EL (cell line): ENCODE measurements around the gene FUT1.
"Not testable (repeated sequence)": the region's sequence is repeated elsewhere in the genome, so short reads cannot be mapped to it uniquely, and the experiment has no call there.

Source experiments
- DNase-seq: peaks from one replicate; pipeline ENCODE4 v3.0.0-alpha.2; 2016

FUT1 gene

DNA sequence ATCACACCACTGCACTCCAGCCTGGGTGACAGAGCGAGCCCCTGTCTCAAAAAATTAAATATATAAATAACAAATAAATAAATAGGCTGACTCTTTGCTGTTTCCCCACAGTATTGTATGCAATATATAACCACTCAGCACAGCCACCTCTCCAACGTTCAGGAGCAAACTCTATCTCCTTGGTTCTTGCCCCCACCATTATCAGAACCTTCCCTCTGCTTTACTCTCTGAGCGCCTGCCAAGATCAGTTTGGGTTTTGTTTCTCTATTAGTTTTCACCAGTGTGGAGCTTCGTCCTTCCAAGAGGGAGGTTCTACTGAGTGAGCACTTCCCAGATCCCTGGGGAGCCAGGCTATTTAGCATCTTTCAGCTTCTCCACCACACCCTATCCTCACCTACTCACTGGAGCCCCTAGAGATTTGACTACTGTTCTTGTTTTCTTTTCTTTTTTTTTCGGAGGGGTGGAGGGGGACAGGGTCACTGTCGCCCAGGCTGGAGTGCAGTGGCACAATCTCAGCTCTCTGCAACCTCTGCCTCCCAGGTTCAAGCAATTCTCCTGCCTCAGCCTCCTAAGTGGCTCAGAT, 15.8 kb upstream of the FUT1 start:
- not testable (repeated sequence) for DNase-seq

DNA sequence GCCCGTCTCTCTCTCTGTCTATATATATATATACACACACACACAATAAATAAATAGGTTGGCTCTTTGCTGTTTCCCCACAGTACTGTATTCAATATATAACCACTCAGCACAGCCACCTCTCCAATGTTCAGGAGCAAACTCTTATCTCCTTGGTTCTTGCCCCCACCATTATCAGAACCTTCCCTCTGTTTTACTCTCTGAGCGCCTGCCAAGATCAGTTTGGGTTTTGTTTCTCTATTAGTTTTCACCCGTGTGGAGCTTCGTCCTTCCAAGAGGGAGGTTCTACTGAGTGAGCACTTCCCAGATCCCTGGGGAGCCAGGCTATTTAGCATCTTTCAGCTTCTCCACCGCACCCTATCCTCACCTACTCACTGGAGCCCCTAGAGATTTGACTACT, 13.4 kb upstream of the FUT1 start:
- not testable (repeated sequence) for DNase-seq

DNA sequence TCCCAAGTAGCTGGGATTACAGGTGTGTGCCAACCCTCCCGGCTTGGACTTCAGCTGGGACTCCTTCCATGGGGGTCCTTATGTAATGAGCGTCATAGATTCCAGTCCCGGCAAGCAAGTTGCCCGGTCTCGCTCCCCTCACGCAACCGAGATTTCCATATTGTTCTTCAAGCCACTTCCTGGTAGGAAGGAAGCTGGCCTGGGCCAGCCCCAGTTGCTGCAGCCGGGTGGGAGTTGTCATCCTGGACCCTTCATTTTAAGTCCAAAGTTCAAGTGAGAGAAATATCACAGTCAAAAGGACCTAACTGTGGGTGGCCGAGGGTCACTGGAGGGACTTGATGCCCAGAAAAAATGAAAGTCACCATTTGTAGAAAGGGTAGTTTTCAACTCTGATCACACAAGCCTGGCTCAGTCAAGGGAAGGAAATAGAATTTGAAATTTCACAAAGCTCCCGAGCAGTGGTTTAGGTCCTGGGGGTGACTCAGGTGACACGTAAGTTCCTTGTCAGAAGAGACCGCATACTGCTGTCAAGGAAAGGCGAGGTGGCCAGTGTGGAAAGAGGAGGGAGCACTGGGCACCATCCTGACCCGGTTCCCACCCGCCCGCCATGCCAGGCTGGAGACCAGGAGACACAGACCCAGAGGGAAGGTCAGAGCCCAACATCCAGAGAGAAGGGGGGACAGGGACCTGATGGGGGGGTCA, 8.2 kb upstream of the FUT1 start:
- DNase-seq, result no peak

DNA sequence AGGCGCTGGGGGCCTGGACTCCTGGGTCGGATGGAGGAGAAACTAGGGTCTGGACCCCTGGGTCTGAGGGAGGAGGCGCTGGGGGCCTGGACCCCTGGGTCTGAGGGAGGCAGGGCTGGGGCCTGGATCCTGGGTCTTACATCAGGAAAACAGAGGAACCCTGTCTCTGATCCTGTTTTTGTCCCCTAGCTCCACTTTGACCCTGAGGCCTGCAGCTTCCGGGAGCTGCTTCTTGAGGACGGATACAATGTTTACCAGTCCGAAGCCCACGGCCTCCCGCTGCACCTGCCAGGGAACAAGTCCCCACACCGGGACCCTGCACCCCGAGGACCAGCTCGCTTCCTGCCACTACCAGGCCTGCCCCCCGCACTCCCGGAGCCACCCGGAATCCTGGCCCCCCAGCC, 5.3 kb upstream of the FUT1 start:
- no peak for DNase-seq

DNA sequence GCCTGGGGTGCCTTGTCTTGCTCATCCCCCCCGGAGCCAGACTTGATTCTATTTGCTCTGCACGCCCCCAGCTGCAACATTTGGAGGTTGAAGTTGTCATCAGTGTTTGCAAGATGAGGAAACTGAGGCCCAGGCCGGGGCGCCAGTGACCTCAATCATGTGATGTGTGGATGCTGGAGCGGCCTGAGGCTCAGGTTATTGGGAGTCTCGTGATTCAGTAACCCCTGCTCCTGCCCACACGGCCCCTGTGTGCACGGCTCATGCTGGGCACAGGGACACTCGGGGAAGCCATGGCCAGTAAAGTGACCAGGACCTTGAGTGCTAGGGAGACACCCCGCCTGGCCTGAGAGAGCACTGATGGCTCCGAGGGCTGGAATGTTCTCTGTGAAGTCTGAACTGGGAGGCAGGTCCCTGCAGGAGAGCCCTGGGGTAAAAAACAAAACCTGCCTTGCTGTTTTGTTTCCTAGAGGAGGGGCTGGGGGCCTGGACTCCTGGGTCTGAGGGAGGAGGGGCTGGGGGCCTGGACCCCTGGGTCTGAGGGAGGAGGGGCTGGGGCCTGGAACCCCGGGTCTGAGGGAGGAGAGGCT, 4.7 kb upstream of the FUT1 start:
- DNase-seq, result no peak

DNA sequence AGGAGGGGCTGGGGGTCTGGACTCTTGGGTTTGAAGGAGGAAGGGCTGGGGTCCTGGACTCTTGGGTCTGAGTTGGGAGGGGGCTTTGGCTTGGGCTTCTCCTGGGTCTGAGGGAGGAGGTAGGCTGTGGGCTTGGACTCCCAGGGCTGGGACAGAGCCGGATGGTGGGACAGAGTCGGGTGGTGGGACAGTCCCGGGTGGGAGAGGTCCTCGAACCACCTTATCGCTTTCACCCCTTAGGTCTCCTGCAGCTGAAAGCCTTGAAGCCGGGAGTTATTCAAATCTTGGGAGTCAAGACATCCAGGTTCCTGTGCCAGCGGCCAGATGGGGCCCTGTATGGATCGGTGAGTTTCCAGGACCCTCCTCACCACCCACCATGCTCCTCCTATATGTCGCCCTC, 4.2 kb upstream of the FUT1 start:
- DNase-seq, result no peak

DNA sequence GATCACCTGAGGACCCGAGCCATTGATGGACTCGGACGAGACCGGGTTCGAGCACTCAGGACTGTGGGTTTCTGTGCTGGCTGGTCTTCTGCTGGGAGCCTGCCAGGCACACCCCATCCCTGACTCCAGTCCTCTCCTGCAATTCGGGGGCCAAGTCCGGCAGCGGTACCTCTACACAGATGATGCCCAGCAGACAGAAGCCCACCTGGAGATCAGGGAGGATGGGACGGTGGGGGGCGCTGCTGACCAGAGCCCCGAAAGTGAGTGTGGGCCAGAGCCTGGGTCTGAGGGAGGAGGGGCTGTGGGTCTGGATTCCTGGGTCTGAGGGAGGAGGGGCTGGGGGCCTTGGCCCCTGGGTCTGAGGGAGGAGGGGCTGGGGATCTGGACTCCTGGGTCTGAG, 3.8 kb upstream of the FUT1 start:
- DNase-seq, result no peak

DNA sequence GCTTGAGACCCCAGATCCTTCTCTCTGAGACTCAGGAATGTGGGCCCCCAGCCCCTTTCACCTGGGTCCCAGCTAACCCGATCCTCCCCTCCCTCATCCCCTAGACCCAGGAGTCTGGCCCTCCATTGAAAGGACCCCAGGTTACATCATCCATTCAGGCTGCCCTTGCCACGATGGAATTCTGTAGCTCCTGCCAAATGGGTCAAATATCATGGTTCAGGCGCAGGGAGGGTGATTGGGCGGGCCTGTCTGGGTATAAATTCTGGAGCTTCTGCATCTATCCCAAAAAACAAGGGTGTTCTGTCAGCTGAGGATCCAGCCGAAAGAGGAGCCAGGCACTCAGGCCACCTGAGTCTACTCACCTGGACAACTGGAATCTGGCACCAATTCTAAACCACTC, 3.3 kb upstream of the FUT1 start:
- no peak for DNase-seq

DNA sequence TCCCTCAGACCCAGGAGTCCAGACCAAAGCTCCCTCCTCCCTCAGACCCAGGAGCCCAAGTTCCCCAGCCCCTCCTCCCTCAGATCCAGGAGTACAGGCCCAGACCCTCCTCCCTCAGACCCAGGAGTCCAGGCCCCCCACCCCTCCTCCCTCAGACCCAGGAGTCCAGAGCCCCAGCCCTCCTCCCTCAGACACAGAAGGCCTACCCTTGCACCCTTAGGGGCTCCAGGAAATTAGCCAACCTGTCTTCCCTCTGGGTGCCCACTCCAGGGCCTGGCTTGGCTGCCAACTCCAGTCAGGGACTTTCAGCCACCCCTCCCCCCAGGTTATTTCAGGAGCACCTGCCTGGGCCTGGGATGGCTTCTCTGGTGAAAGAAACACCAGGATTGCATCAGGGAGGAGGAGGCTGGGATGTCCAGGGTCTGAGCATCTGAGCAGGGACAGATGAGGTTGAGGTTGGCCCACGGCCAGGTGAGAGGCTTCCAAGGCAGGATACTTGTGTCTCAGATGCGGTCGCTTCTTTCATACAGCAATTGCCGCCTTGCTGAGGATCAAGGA, 2.7 kb upstream of the FUT1 start, which contains the start of gene FGF21:
Gene FGF21 (plus strand): TSS at position 441 of the 558 bp plus-strand sequence. CDS start 713 bp downstream, outside the sequence.
- peak; percentile 13 for DNase-seq

DNA sequence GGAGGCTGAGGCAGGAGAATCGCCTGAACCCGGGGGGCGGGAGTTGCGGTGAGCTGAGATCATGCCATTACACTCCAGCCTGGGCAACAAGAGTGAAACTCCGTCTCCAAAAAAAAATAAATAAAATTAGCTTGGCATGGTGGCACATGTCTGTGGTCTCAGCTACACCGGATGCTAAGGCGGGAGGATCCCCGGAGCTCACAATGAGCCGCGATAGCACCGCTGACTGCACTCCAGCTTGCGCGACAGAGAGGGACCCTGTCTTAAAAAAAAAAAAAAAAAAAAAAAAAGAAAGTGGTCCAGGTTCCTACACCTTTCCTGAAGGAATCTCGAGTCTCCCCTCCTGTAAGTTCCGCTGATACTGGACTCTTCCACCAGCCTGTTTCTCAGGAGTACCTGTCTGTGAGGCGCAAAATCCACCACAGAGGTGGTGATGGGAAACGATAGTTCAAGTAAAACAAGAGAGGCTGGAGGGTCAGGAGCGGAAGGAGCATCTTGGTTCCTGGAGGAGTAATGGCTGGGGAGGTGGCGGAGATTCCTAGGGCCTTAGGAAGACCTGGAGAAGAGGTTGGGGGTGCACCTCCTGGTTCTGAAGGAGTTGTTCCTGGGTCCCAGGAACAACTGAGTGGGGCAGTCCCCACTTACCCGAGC, 471 bp downstream of the FUT1 start:
- DNase-seq, result no peak

DNA sequence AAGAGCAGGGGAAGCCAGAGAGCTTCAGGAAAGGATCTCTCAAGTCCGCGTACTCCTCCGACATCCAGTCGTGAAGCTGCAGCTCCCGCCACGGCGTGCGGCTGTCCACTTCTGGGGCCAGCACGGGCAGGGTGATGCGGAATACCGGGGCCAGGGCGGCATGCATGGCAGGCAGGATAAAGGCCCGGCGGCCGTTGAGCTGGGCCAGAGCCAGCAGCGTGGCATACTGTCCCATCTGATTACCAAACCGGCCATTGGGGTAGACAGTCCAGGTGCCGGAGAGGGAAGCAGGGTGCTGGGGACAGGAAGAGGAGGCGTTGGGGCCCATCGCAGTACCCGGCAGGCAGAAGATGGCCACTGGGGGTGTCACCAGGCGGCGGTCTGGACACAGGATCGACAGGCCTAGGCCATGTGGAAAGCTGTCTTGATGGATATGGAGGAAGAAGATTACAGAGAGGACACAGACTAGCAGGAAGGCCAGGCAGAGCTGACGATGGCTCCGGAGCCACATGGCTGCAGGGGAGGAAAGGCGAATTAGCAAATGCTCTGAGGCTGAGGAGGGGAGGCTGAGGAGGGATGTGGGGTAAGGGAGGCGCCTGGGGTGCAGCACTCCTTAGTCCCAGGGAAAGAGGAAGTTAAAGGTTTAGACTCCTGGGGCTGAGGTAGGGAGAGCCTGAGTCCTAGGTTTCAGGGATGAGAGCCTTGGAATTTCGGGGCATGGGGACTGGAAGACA, 1.5 kb downstream of the FUT1 start:
- no peak for DNase-seq

DNA sequence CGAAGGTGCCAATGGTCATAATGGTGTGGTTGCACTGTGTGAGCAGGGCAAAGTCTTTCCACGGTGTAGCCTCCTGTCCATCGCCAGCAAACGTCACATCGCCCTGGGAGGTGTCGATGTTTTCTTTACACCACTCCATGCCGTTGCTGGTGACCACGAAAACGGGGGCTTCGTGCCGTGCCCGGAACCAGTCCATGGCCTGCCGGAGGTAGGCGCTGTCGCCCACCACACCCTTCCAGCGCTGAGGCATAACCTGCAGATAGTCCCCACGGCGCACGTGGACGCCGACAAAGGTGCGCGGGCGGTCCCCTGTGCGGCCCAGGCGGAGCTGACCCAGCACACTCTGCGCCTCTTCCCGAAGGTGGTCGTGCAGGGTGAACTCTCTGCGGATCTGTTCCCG, 2.1 kb downstream of the FUT1 start:
- DNase-seq, result no peak

DNA sequence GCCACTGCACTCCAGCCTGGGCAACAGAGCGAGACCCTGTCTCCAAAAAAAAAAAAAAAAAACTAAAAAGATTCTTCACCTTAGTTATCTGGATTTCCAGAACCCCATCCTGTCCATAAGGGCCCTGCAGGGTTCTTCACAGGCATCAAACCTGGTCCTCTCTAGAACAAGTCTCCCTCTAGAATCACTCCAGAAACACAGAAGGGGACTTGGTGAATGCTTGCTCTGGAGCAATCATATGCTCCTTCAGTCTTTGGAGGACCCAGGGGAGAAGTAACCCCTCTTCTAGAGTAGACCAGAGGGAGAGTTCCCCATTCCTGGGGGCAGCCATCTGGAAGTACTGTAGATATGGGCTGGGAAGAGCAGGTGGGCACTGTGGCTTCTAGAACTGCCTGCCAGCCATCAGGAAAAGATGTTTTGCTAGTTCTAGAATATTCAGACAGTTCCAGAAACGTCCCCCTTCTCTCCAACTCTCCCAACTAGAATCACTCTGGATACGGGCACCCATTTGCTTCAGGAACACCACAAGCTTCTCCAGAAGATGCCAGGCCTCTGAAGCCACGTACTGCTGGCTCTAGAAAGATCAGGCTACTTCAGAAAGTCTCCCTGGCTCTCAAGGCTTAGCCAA, 2.8 kb downstream of the FUT1 start:
- DNase-seq, result no peak

DNA sequence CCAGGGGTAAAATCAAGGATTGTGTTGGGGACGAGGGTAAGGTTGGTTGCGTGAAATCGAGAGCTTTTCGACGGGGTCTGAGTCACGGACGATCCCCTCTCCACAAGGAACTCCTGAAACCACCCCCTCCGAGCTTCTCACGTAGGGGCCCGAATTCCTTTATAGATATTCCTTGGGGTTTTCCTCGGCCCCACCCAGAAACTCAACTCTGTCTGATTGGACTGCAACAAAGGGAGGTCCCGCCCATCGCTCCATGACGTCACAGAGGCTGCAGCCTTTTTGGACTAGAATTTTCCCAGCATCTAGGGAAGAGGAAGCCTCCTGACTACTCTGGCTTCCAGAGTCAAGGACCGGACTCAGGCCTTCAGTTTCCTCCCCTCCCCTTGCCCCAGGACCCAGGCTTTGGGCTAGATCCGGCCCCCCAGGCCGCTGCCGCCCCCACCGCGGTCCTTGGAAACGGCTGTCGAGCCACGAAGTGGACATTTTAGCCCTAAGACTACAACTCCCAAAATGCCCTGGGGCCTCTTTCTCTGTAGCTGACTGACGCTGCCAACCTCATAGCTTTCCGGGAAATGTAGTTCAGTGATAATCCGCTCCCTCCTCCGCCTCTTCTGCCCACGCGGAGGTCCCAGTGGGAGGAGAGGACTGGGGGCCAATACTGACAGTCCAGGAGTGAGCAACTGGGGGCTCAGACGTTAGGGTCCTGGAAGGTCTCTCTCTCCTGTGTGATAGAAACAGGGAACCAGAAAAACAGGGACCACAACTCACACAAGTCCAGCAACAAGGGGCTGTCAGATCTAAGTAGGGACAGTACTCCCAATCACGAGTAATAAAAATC, 5.5 kb downstream of the FUT1 start, which contains the start of gene IZUMO1:
Gene IZUMO1 (minus strand): TSS at position 172 of the 838 bp plus-strand sequence. CDS start 1,050 bp downstream, outside the sequence.
- peak; percentile 96 for DNase-seq

DNA sequence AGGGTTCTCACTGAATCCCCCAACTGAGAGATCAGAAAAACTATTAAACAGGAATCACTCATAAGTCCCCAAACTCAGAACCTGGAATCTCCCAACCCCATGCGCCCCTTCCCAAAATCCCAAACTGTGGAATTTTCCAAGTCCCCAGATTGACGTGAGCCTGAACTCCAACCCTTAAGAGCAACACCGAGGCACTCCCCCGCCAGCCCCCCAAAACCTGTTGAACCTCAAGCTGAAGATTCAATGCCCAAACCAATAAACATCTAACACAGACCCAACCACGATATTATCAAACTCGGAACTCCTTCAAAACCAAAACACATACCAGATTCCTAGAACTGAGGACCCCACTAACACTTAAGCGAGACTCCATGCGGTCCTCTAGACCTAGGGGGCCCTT, 6.3 kb downstream of the FUT1 start:
- DNase-seq, result no peak

DNA sequence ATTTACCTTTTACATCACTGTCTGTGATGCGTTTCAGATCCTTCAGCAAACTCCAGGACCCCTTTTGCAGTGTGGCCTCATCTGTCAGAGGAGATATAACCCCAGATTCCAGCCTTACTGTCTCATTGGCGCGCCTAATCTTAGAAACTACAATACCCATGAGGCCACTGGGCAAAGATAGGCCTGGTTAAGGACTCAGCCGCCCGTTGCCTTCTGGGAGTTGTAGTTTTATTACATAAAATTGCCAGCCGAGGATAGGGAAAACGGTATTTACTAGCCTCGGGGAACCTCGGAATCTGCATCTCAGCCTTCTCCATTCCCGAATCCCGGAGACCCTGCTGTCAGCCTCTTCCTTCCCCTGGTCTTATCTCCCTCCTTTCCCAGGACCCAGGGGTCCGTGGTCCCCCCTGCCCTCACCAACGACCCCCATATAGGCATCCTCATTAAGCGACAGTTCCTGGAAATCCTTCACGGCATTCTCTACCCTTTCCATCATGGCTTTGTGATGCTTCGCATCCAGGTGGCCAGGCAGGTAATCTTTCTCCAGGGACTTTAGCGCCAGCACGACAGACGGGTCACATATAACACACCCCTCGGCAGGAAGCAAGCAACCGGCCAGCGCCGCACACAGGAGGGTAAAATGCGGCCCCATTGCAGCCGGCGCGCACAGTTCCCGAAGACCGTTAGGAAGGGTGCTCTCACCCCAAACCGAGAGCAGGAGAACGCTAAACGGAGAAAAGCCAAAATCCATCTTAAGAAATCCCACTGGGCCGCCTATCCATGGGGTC, 7.0 kb downstream of the FUT1 start:
- peak; percentile 77 for DNase-seq

DNA sequence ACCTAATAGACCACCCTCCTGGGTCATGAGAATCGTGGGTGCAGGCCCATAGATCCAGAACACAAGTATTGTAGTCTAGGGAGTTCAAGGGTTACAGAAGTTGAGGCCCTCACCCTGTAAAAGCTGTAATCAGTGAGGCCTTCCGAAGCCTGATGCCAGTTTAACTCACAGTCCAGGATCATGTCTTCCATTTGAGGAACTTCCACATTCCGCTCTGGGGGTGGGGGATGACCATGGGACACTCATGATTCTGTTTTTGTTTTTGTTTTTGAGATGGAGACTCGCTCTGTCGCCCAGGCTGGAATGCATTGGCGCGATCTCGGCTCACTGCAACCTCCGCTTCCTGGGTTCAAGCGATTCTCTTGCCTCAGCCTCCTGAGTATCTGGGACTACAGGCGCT, 10.3 kb downstream of the FUT1 start:
- DNase-seq, result no peak

DNA sequence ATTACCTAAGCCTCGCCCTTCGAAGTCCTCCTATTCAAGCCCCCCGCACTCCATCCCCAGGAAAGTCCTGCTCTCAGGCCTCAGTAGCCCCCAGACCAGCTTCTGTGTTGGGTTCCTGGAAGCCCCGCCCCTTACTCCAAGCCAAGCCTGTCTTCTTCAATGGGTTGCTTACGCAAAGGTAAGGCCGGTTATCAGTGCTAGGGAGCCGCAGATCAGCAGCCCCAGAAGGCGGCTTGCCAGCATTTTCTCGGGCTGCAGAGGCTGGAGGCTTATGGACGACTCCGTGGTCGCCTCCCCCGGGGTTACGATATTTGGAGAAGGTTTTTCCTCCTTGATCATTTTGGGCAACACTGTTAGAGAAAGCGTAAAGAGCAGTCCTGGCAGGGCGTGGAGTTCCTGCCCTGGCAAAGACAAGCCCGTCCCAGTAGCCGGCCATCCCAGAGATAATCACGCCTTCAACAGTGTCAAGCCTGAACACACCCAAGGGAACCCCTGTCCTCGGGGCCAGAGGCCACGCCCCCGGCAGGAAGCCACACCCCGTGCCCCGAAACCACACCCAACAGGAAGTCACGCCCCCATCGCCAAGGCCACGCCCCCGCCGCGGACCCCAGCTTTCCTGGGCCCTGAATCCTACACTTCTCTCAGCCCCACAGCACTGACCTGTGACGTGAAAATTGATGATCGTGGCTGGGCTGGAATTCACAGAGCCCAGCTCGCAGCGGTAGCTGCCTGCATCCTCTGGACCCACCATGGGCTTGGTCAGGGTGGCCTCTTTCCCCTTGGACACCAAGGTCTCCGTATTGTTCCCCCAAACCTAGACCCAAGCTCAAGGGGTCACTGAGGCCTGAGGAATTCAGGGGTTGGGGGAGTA, 11.1 kb downstream of the FUT1 start:
- DNase-seq, result peak; percentile 18
